Transverse colon (tissue), 4 donors: ENCODE measurements around the gene CHN1. TPM values are rescaled to one million over a fixed set of nuclear protein-coding genes. Genes with fewer than 3 reads are reported as not detected.

Source experiments
- DNase-seq: peaks from one replicate; pipeline ENCODE4 v3.0.0-alpha.2; 2019
- H3K27ac ChIP-seq, 4 donors: fragments of 200-600 bp; sonication (generic); 2 replicates each; pipeline ENCODE4 v1.5.1; 2016 to 2018; ENCODE audit warnings: inconsistent platforms in 4 of 4
- H3K27me3 ChIP-seq: fragments of 200-600 bp; sonication (generic); 2 replicates; pipeline ENCODE4 v1.5.1; 2017; ENCODE audit warnings: inconsistent platforms
- H3K36me3 ChIP-seq, 4 donors: fragments of 200-600 bp; sonication (generic); 2 replicates each; pipeline ENCODE4 v1.5.1; 2017 to 2019; ENCODE audit warnings: inconsistent platforms in 4 of 4
- H3K4me1 ChIP-seq, 4 donors: fragments of 200-600 bp; sonication (generic); 2 replicates each; pipeline ENCODE4 v1.5.1; 2017 to 2020; ENCODE audit warnings: inconsistent platforms in 4 of 4
- H3K4me3 ChIP-seq, 4 donors: fragments of 200-600 bp; sonication (generic); 1 replicate in 1 of 4; 2 replicates in 3 of 4; pipeline versions ENCODE4 v1.5.1 to v1.6.1; 2017 to 2019; ENCODE audit warnings: inconsistent platforms in 4 of 4
- H3K9me3 ChIP-seq, 2 donors: fragments of 200-600 bp; sonication (generic); 2 replicates each; pipeline ENCODE4 v1.5.1; 2017 to 2019; ENCODE audit warnings: inconsistent platforms in 2 of 2
- CTCF ChIP-seq, 5 experiments: fragments of 200-600 bp in 3 of 5; fragments of 450-650 bp in 2 of 5; sonication (generic) in 3 of 5; IDR thresholded peaks; 1 replicate in 2 of 5; 2 replicates in 3 of 5; pipeline ENCODE4 v1.5.1; 2016 to 2017; ENCODE audit warnings: antibody characterized with exemption in 5 of 5, inconsistent platforms in 3 of 5, mild to moderate bottlenecking in 2 of 5, moderate library complexity in 1 of 5
- EP300 ChIP-seq: sonication (generic); formaldehyde crosslinking; IDR thresholded peaks from one replicate; pipeline ENCODE4 v1.6.1; 2017; ENCODE audit warnings: antibody characterized with exemption, low read depth
- POLR2A ChIP-seq: fragments of 450-650 bp; IDR thresholded peaks from one replicate; pipeline ENCODE4 v1.6.1; 2016; ENCODE audit warnings: antibody characterized with exemption, mild to moderate bottlenecking, moderate library complexity
- POLR2AphosphoS5 ChIP-seq, 3 donors: sonication (generic); formaldehyde crosslinking; IDR thresholded peaks; one replicate each; pipeline ENCODE4 v1.6.1; 2016; ENCODE audit warnings: antibody characterized with exemption in 3 of 3
- WGBS, 2 donors: methylation state at CpG; one replicate each; pipeline ENCODE4 v1.1.5; 2018; ENCODE audit warnings: low coverage in 1 of 2; 5-methylcytosine and 5-hydroxymethylcytosine counted together
- in situ Hi-C, 4 donors: fragments of 200-750 bp; cut with MboI; loops; one replicate each; pipeline versions ENCODE4 v1.15.0 to v1.15.1; 2017; ENCODE audit warnings: low sequenced_read_pairs in 3 of 4, low pct_ligation_motif_present in 1 of 4, low pct_unique_long_range_greater_than_20kb in 1 of 4
- intact Hi-C: fragments of 100-400 bp; cut with DNase I; formaldehyde crosslinking; loops from one replicate; pipeline ENCODE4 v1.15.1; 2023; ENCODE audit warnings: low total_unique reads
- total RNA-seq, 4 donors: library from RNA; depleted of rRNA; stranded (reverse); fragments of >200 nt; gene quantifications; one replicate each; pipeline ENCODE4 v1.1.0, GENCODE V29; 2016

CHN1 gene
- total RNA-seq, 4 donors from 2014 or later = 1.6 to 3.2 (median 3.0) TPM; not detected in 1

- 54 to 73% methylated on average over 2 to 4 of the region's 4 CpGs for WGBS, 2 donors
- in situ Hi-C loops (loop anchor here in 3 of 4 donors (10.0 kb wide), 1 partner anchor 210 kb away; no protein-coding TSS in a partner anchor), intact Hi-C loops (no loop called here)
- H3K36me3 ChIP-seq = no peaks in the 10 kb centered on the region
- TF ChIP-seq EP300 (no peak), POLR2A (no peak), CTCF (IDR thresholded peaks at IDR 0.05) (no peak), POLR2AphosphoS5 (IDR thresholded peaks at IDR 0.05) (no peak)
- no peaks in the 10 kb centered on the region for H3K27me3 ChIP-seq
- no peak overlapping the region for H3K4me3 ChIP-seq
- no peak for DNase-seq
- no peak overlapping the region for H3K27ac ChIP-seq
- no peaks in the 10 kb centered on the region for H3K4me1 ChIP-seq
- no peaks in the 10 kb centered on the region for H3K9me3 ChIP-seq
Measured at GRCh38 chr2:174984561-174984960, 20.6 kb downstream of the CHN1 start.

DNA sequence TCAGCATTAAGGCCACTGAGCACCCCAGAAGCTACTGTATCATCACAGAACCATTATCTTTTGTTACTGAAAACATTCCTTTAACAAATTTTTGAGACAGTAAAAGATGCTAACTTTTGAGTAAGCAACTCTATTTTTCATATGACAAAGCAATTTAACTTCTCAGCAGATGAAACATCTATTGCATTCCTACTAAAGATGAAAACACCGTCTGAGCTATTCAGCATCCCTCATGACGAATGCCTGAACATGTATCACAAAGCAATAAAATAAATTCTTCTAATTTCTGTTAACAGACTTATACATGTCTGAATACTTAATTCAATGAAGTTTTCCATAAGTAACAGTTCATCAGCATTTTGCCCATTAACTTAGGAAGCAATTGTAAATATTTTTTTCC is 23.9 kb downstream of the CHN1 start:
- WGBS, 2 donors = 71 to 90% methylated on average over 2 of the region's 2 CpGs
- DNase-seq = no peak
- in situ Hi-C loops (loop anchor here in 3 of 4 donors (10.0 kb wide), 1 partner anchor 207 kb away; no protein-coding TSS in a partner anchor), intact Hi-C loops (no loop called here)
- TF ChIP-seq CTCF (IDR thresholded peaks at IDR 0.05) (no peak), EP300 (no peak), POLR2AphosphoS5 (IDR thresholded peaks at IDR 0.05) (no peak), POLR2A (no peak)
- no peaks in the 10 kb centered on the region for H3K4me1 ChIP-seq
- no peaks in the 10 kb centered on the region for H3K9me3 ChIP-seq
- no peak overlapping the region for H3K4me3 ChIP-seq
- H3K27ac ChIP-seq = no peak overlapping the region
- H3K36me3 ChIP-seq = no peaks in the 10 kb centered on the region
- no peaks in the 10 kb centered on the region for H3K27me3 ChIP-seq

DNA sequence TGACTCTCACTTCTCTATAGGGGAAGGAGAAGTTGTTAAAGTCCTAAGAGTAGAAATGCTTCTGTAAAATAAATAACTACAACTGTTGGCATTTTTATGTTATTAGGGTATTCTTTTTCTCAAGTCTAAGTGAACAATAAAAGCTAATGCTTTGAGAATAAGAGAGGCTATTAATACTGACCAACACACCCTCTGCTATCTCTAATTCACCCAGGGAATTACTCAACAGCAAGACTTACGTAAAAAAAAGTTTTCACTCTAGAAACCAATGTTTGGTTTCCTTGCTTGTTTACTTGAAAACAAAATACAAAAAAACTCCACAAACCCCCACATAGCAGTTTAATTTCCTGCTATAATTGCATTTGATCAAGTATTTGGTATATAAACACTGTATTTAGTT is 25.2 kb downstream of the CHN1 start:
- TF ChIP-seq CTCF (IDR thresholded peaks at IDR 0.05) = no peak
- TF ChIP-seq POLR2A = no peak
- TF ChIP-seq POLR2AphosphoS5 (IDR thresholded peaks at IDR 0.05) = no peak
- TF ChIP-seq EP300 = no peak
- H3K4me3 ChIP-seq = no peak overlapping the region
- intact Hi-C loops (no loop called here), in situ Hi-C loops (loop anchor here in 3 of 4 donors (10.0 kb wide), 1 partner anchor 205 kb away; no protein-coding TSS in a partner anchor)
- no peak for DNase-seq
- H3K36me3 ChIP-seq = no peaks in the 10 kb centered on the region
- no peak overlapping the region for H3K27ac ChIP-seq
- no peaks in the 10 kb centered on the region for H3K9me3 ChIP-seq
- H3K4me1 ChIP-seq = no peaks in the 10 kb centered on the region
- 60 to 91% methylated on average over 1 of the region's 1 CpG for WGBS, 2 donors
- no peaks in the 10 kb centered on the region for H3K27me3 ChIP-seq

- no peak overlapping the region for H3K4me3 ChIP-seq
- no peak overlapping the region for H3K27ac ChIP-seq
- TF ChIP-seq EP300 (no peak), POLR2A (no peak), POLR2AphosphoS5 (IDR thresholded peaks at IDR 0.05) (no peak), CTCF (IDR thresholded peaks at IDR 0.05) (no peak)
- no peaks in the 10 kb centered on the region for H3K27me3 ChIP-seq
- WGBS, 2 donors = 83 to 85% methylated on average over 2 of the region's 2 CpGs
- H3K9me3 ChIP-seq = no peaks in the 10 kb centered on the region
- peaks cover 0 to 11% (median 8%) of the 10 kb centered on the region in 4 donors for H3K4me1 ChIP-seq
- intact Hi-C loops = no loop called here
- DNase-seq = no peak
- no peaks in the 10 kb centered on the region for H3K36me3 ChIP-seq
- in situ Hi-C loops = no loop called here
Measured at GRCh38 chr2:174977364-174977763, 27.8 kb downstream of the CHN1 start.
